Esophagus muscularis mucosa (tissue), 4 donors: ENCODE measurements around the gene LPCAT2. TPM values are rescaled to one million over a fixed set of nuclear protein-coding genes. Genes with fewer than 3 reads are reported as not detected.

ENCODE experiments used
- DNase-seq: peaks from one replicate; pipeline ENCODE4 v3.0.0-alpha.2; 2017; ENCODE audit errors: extremely low spot score
- H3K27ac ChIP-seq, 4 donors: fragments of 200-600 bp; sonication (generic); replicated peaks in 1 of 4; 1 replicate in 3 of 4; 2 replicates in 1 of 4; pipeline ENCODE4 v1.5.1; 2016 to 2019; ENCODE audit warnings: mild to moderate bottlenecking in 1 of 4
- H3K27me3 ChIP-seq, 4 donors: fragments of 200-600 bp; sonication (generic); one replicate each; pipeline versions ENCODE4 v1.5.1 to v1.6.0; 2016 to 2019
- H3K36me3 ChIP-seq, 4 donors: fragments of 200-600 bp; sonication (generic); one replicate each; pipeline ENCODE4 v1.5.1; 2016 to 2019
- H3K4me1 ChIP-seq, 4 donors: fragments of 200-600 bp; sonication (generic); one replicate each; pipeline ENCODE4 v1.5.1; 2016 to 2019
- H3K4me3 ChIP-seq, 4 donors: fragments of 200-600 bp; sonication (generic); 1 replicate in 2 of 4; 2 replicates in 2 of 4; pipeline ENCODE4 v1.5.1; 2016 to 2019; ENCODE audit warnings: mild to moderate bottlenecking in 4 of 4, moderate library complexity in 1 of 4
- H3K9me3 ChIP-seq, 4 donors: fragments of 200-600 bp; sonication (generic); 1 replicate in 3 of 4; 2 replicates in 1 of 4; pipeline ENCODE4 v1.5.1; 2016 to 2019
- CTCF ChIP-seq, 3 experiments: fragments of 200-600 bp in 2 of 3; fragments of 450-650 bp in 1 of 3; sonication (generic) in 2 of 3; IDR thresholded peaks; one replicate each; pipeline ENCODE4 v1.5.1; 2017 to 2019; ENCODE audit warnings: antibody characterized with exemption in 3 of 3, mild to moderate bottlenecking in 2 of 3, moderate library complexity in 1 of 3
- EP300 ChIP-seq: sonication (generic); formaldehyde crosslinking; IDR thresholded peaks from one replicate; pipeline ENCODE4 v1.6.1; 2017; ENCODE audit warnings: antibody characterized with exemption
- POLR2A ChIP-seq: fragments of 450-650 bp; IDR thresholded peaks from one replicate; pipeline ENCODE4 v1.6.1; 2017; ENCODE audit warnings: antibody characterized with exemption, moderate library complexity, mild to moderate bottlenecking, low read depth
- POLR2AphosphoS5 ChIP-seq, 2 donors: sonication (generic); formaldehyde crosslinking; IDR thresholded peaks; one replicate each; pipeline ENCODE4 v1.6.1; 2017; ENCODE audit warnings: antibody characterized with exemption in 2 of 2
- WGBS: methylation state at CpG from one replicate; pipeline ENCODE4 v1.1.5; 2018; 5-methylcytosine and 5-hydroxymethylcytosine counted together
- intact Hi-C: fragments of 100-400 bp; cut with DNase I; formaldehyde crosslinking; loops from one replicate; pipeline ENCODE4 v1.15.1; 2023
- total RNA-seq, 4 donors: library from RNA; depleted of rRNA; stranded (reverse); fragments of >200 nt; gene quantifications; one replicate each; pipeline versions ENCODE4 v1.1.0 to v1.2.1, GENCODE V29; 2016

The LPCAT2 gene
- total RNA-seq, 4 donors from 2014 or later = 9.6 to 12.9 (median 12.0) TPM

DNA sequence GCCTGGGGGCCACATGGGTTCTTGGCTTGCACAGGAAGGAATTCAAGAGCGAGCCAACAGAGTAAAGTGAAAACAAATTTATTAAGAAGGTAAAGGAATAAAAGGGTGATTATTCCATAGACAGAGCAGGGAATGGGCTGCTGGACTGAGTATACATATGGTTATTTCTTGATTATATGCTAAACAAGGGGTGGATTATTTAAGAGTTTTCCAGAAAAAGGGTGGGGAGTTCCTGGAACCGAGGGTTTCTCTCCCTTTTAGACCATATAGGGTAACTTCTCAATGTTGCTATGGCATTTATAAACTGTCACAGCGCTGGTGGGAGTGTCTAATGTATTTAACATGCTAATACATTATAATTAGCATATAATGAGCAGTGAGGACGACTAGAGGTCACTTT is 27.8 kb upstream of the LPCAT2 start:
- H3K4me1 ChIP-seq = peaks cover 11 to 50% (median 44%) of the 10 kb centered on the region in 4 donors
- H3K27me3 ChIP-seq = peaks cover 0 to 59% (median 2%) of the 10 kb centered on the region in 4 donors
- TF ChIP-seq CTCF (IDR thresholded peaks at IDR 0.05) = no peak
- no peak for TF ChIP-seq EP300
- TF ChIP-seq POLR2A = no peak
- TF ChIP-seq POLR2AphosphoS5 (IDR thresholded peaks at IDR 0.05) = no peak
- H3K27ac ChIP-seq = peak overlapping the region; percentile 60 to 86 (median 82)
- H3K36me3 ChIP-seq = peaks cover 0 to 31% (median 11%) of the 10 kb centered on the region in 4 donors
- WGBS = 79% methylated on average over 4 of the region's 4 CpGs
- intact Hi-C loops = no loop called here
- H3K4me3 ChIP-seq = peak overlapping the region; percentile 59 to 67 (median 60)
- DNase-seq = no peak
- no peaks in the 10 kb centered on the region for H3K9me3 ChIP-seq

DNA sequence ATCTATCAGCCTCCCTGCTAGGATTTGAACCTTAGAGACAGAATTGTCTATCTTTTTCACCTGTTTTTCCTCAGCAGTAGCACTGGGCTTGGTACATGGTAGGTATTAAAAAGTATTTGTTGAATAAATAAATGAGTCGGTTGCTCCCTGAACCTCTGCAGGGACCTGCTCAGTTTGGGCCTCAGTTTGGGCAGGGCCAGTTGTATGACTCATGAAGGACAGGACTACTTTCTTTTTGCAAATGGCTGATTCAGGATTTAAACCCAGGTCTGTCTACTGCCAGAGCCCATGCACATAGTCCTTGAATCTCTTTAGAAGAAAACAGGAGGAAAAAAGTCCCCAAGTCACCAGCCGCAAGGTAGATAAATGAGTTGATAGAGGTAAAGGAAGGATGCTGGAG is 26.8 kb upstream of the LPCAT2 start:
- no peak for TF ChIP-seq POLR2AphosphoS5 (IDR thresholded peaks at IDR 0.05)
- no peak for TF ChIP-seq POLR2A
- TF ChIP-seq CTCF (IDR thresholded peaks at IDR 0.05) = no peak
- no peak for TF ChIP-seq EP300
- H3K4me3 ChIP-seq = peak overlapping the region; percentile 59 to 67 (median 60)
- DNase-seq = no peak
- H3K9me3 ChIP-seq = no peaks in the 10 kb centered on the region
- peaks cover 0 to 31% (median 11%) of the 10 kb centered on the region in 4 donors for H3K36me3 ChIP-seq
- peaks cover 9 to 41% (median 37%) of the 10 kb centered on the region in 4 donors for H3K4me1 ChIP-seq
- peaks cover 0 to 59% (median 2%) of the 10 kb centered on the region in 4 donors for H3K27me3 ChIP-seq
- peak overlapping the region in 1 of 4 donors; percentile 79 for H3K27ac ChIP-seq
- 74% methylated on average over 2 of the region's 2 CpGs for WGBS
- intact Hi-C loops = no loop called here

GRCh38 chr16:55487048-55487803 is 21.6 kb upstream of the LPCAT2 start:
- no peak for DNase-seq
- Histone ChIP-seq H3K27me3 (peaks cover 0 to 24% (median 0%) of the 10 kb centered on the region in 4 donors), H3K9me3 (no peaks in the 10 kb centered on the region), H3K4me1 (peaks cover 0 to 43% (median 20%) of the 10 kb centered on the region in 4 donors), H3K36me3 (peaks cover 0 to 65% (median 28%) of the 10 kb centered on the region in 4 donors), H3K27ac (peak overlapping the region; percentile 54 to 67 (median 64)), H3K4me3 (no peak overlapping the region)
- intact Hi-C loops = no loop called here
- 70% methylated on average over 11 of the region's 13 CpGs for WGBS
- TF ChIP-seq CTCF (IDR thresholded peaks at IDR 0.05) = no peak
- peak; percentile 61 to 64 for TF ChIP-seq POLR2AphosphoS5 (IDR thresholded peaks at IDR 0.05)
- no peak for TF ChIP-seq EP300

DNA sequence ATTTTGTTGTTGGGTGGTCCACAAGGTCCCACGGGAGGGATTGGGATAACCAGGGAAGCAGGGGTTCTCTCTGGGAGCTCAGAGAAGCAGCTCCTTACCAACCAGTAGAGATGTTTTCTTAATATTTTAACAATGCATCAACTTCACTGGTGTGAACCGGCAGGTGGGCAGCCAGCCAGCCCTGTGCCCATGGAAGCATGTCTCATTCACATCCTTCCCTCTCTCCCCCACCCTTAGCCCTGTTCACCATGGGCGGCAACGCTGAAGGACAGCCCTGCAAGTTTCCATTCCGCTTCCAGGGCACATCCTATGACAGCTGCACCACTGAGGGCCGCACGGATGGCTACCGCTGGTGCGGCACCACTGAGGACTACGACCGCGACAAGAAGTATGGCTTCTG is 20.6 kb upstream of the LPCAT2 start:
- Histone ChIP-seq H3K4me1 (peaks cover 0 to 35% (median 15%) of the 10 kb centered on the region in 4 donors), H3K4me3 (no peak overlapping the region), H3K27ac (peak overlapping the region; percentile 22 to 66 (median 58)), H3K9me3 (no peaks in the 10 kb centered on the region), H3K36me3 (peaks cover 0 to 68% (median 28%) of the 10 kb centered on the region in 4 donors), H3K27me3 (peaks cover 0 to 16% (median 0%) of the 10 kb centered on the region in 4 donors)
- TF ChIP-seq POLR2AphosphoS5 (IDR thresholded peaks at IDR 0.05) (no peak), POLR2A (no peak), EP300 (no peak)
- intact Hi-C loops = no loop called here
- 85% methylated on average over 11 of the region's 12 CpGs for WGBS
- DNase-seq = no peak

DNA sequence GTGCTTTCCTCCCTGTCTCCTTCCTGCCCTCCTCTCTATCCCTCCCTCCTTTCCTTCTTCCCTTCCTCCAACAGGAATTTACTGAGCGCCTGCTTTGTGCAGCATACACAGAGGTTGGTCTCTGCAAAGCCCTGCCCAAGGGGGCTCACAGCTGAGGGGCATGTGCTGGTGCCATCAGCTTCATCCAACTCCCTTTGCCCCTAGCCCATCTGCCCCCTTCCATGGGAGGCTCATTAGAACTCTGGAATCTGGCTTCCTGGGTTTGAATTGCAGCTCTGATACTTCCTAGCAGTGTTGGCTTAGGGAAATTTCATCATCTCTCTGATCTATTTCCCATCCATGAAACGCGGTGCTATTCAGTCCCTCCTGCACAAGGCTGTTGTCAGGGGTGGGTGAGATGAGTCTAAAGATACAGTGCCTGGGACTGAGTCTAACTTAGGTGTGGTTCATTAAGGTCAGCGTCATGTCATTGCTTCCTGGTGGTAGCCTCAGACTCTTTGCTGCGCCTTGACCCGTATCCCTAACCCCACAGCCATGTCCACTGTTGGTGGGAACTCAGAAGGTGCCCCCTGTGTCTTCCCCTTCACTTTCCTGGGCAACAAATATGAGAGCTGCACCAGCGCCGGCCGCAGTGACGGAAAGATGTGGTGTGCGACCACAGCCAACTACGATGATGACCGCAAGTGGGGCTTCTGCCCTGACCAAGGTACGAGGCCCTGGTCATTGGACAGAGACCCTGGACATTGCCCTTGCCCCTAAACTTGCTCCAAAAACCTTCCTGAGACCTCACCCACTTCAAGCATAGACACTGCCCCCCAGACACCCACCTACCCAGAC is 19.5 kb upstream of the LPCAT2 start:
- H3K4me3 ChIP-seq = no peak overlapping the region
- peaks cover 0 to 65% (median 23%) of the 10 kb centered on the region in 4 donors for H3K36me3 ChIP-seq
- H3K9me3 ChIP-seq = no peaks in the 10 kb centered on the region
- no peak for DNase-seq
- intact Hi-C loops = no loop called here
- peaks cover 0 to 29% (median 16%) of the 10 kb centered on the region in 4 donors for H3K4me1 ChIP-seq
- no peak for TF ChIP-seq POLR2A
- TF ChIP-seq EP300 = no peak
- no peak for TF ChIP-seq CTCF (IDR thresholded peaks at IDR 0.05)
- TF ChIP-seq POLR2AphosphoS5 (IDR thresholded peaks at IDR 0.05) = no peak
- H3K27ac ChIP-seq = peak overlapping the region in 2 of 4 donors; percentile 61 to 66
- WGBS = 94% methylated on average over 14 of the region's 14 CpGs
- peaks cover 0 to 12% (median 0%) of the 10 kb centered on the region in 4 donors for H3K27me3 ChIP-seq
